Endothelial cell (in vitro differentiated cells): ENCODE data around the gene OAS3. TPM values are rescaled to one million over a fixed set of nuclear protein-coding genes. Genes with fewer than 3 reads are reported as not detected.

Source experiments
- DNase-seq: peaks from one replicate; pipeline ENCODE4 v3.0.0; 2021; ENCODE audit warnings: low spot score
- H3K27ac Mint-ChIP-seq: one replicate; pipeline ENCODE4 v1.8.0; 2021; ENCODE audit warnings: mixed read lengths, inconsistent platforms; ENCODE audit not compliant: unreplicated experiment
- H3K27me3 Mint-ChIP-seq: one replicate; pipeline ENCODE4 v1.8.0; 2021; ENCODE audit warnings: mild to moderate bottlenecking, moderate library complexity, mixed read lengths, inconsistent platforms; ENCODE audit not compliant: unreplicated experiment
- H3K36me3 Mint-ChIP-seq: one replicate; pipeline ENCODE4 v1.8.0; 2021; ENCODE audit warnings: mild to moderate bottlenecking, low read depth, mixed read lengths, inconsistent platforms; ENCODE audit not compliant: unreplicated experiment
- H3K4me1 Mint-ChIP-seq: one replicate; pipeline ENCODE4 v1.8.0; 2021; ENCODE audit warnings: mild to moderate bottlenecking, mixed read lengths, inconsistent platforms; ENCODE audit not compliant: unreplicated experiment
- H3K4me3 Mint-ChIP-seq: one replicate; pipeline ENCODE4 v1.8.0; 2021; ENCODE audit warnings: mild to moderate bottlenecking, mixed read lengths, inconsistent platforms; ENCODE audit not compliant: unreplicated experiment
- H3K9me3 Mint-ChIP-seq: one replicate; pipeline ENCODE4 v1.8.0; 2021; ENCODE audit warnings: mixed read lengths, inconsistent platforms; ENCODE audit not compliant: unreplicated experiment
- total RNA-seq: library from RNA; stranded (reverse); fragmentation: NEBNext Ultra II Directional; extraction: Animal tissue kit (Norgen Biotek cat#: 25700); gene quantifications from one replicate; pipeline ENCODE4 v1.2.1, GENCODE V29; 2021; ENCODE audit not compliant: unreplicated experiment
- TF ChIP-seq, protein P1 (sequence below): fragments of 200-600 bp; sonication (generic); IDR thresholded peaks from one replicate; pipeline ENCODE4 v1.5.0; 2021; ENCODE audit warnings: antibody characterized with exemption; ENCODE audit not compliant: unreplicated experiment

The OAS3 gene
- total RNA-seq, 1 donor from 2014 or later, result 2.2 TPM

DNA sequence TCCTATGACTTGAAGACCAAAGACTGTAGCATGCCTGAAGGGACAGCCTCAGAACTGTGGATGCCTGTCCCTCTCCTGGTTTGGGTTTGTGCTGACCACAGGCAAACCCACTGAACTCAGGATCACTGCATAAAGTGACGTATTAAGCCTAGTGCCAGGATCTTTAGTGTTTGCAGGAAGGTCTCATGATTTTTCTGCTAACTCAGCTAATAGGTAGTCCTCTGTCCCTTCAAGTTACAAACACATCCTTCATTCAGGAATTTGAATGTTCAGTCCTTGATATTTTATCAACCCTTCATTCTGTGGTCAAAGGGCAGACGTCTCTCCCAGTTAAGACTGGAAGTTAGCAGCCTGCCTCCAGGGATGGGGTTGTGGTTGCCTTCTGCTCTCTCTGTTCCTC is 10.3 kb upstream of the OAS3 start:
- no peaks in the 10 kb centered on the region for H3K27me3 Mint-ChIP-seq
- no peak overlapping the region for H3K27ac Mint-ChIP-seq
- no peaks in the 10 kb centered on the region for H3K36me3 Mint-ChIP-seq
- H3K9me3 Mint-ChIP-seq, result no peaks in the 10 kb centered on the region
- no peaks in the 10 kb centered on the region for H3K4me1 Mint-ChIP-seq
- H3K4me3 Mint-ChIP-seq, result no peak overlapping the region
- no peak for DNase-seq
- TF ChIP-seq, protein P1, sequence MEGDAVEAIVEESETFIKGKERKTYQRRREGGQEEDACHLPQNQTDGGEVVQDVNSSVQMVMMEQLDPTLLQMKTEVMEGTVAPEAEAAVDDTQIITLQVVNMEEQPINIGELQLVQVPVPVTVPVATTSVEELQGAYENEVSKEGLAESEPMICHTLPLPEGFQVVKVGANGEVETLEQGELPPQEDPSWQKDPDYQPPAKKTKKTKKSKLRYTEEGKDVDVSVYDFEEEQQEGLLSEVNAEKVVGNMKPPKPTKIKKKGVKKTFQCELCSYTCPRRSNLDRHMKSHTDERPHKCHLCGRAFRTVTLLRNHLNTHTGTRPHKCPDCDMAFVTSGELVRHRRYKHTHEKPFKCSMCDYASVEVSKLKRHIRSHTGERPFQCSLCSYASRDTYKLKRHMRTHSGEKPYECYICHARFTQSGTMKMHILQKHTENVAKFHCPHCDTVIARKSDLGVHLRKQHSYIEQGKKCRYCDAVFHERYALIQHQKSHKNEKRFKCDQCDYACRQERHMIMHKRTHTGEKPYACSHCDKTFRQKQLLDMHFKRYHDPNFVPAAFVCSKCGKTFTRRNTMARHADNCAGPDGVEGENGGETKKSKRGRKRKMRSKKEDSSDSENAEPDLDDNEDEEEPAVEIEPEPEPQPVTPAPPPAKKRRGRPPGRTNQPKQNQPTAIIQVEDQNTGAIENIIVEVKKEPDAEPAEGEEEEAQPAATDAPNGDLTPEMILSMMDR, result no peak

DNA sequence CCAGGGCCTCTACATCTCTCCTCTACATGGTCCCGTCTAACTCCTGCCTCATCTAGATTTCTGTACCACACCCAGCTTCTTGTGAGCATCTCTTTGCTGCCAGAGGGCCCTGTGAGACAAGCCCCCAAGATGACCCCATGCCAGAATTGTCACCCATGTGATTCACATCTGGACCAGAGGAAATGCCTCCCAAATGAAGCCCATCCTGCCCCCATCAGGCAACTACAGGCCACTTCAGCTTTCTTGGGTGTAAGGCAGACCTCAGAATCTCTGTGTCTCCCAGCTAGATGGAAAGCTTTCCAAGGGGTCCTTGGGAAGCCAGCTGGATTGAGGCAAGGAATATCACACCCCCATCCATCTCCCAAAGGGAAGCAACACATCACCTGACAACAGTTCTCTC is 9.3 kb upstream of the OAS3 start:
- no peak for DNase-seq
- H3K9me3 Mint-ChIP-seq, result no peaks in the 10 kb centered on the region
- no peaks in the 10 kb centered on the region for H3K36me3 Mint-ChIP-seq
- no peaks in the 10 kb centered on the region for H3K4me1 Mint-ChIP-seq
- H3K27me3 Mint-ChIP-seq, result no peaks in the 10 kb centered on the region
- TF ChIP-seq, protein P1, result no peak
- H3K4me3 Mint-ChIP-seq, result no peak overlapping the region
- no peak overlapping the region for H3K27ac Mint-ChIP-seq

DNA sequence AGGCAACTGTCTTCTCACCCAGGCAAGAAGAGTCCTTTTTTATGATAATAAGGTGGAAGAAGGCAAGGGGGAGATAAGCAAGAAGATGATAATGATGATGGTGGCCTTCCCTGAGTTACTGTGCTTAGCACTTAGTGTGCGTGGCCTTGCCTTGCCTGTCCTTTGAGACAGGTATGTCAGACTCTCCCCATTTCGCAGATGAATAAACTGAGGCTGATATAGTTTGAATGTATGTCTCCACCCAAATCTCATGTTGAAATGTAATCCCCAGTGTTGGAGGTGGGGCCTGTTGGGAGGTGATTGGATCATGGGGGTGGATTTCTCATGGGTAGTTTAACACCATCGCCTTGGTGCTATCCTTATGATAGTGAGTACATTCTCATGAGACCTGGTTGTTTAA is 8.6 kb upstream of the OAS3 start:
- H3K4me3 Mint-ChIP-seq, result no peak overlapping the region
- H3K4me1 Mint-ChIP-seq, result no peaks in the 10 kb centered on the region
- TF ChIP-seq, protein P1, result no peak
- H3K27me3 Mint-ChIP-seq, result no peaks in the 10 kb centered on the region
- no peak overlapping the region for H3K27ac Mint-ChIP-seq
- no peaks in the 10 kb centered on the region for H3K36me3 Mint-ChIP-seq
- DNase-seq, result no peak
- no peaks in the 10 kb centered on the region for H3K9me3 Mint-ChIP-seq

DNA sequence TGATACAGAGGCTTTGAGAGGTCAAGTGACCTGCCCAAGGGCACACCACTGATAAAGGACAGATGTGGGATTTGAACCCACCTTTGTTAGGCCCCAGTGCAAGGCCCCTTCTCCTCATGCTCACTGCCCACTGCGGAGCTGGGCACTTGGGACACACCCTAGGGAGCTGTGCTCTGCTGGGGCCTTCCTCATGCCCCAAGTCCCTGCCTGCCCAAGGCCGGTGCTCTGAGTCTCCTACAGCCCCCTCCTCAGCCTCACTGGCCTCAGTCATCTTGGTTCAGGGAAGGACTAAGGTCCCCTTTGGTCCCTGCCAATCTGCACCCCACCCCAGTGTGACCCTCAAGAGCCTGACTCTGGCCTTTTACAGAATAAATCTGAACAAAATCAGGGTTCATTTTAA is 7.9 kb upstream of the OAS3 start:
- Mint-ChIP-seq H3K36me3 (no peaks in the 10 kb centered on the region), H3K27me3 (no peaks in the 10 kb centered on the region), H3K27ac (no peak overlapping the region), H3K9me3 (no peaks in the 10 kb centered on the region), H3K4me3 (no peak overlapping the region), H3K4me1 (no peaks in the 10 kb centered on the region)
- no peak for DNase-seq
- TF ChIP-seq, protein P1, result no peak

DNA sequence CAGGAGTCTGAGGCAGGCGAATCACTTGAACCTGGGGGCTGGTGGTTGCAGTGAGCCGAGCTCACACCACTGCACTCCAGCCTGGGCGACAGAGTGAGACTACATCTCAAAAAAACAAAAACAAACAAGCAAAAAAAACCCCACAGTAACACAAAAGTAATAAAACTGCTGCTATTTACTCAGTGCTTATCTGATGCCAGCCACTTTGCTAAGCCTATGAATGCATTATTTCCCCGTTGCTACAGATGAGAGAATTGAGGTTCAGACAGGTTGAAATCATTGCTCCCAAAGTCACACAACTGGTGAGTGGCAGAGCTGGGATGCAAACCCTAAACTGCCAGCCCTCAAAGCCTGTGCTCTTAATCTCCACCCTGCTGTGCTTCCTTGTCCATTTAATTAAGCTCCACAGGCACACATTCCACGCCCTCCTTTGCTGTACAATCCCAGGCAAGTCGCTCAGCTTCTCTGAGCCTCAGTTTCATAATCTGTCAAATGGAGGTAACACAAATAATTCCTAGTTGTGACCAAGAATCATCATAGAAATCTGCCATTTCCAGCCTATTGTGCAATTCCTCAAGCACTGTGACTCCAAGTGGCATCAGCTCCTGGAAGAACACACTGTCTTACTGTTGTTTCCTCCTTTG is 5.7 kb upstream of the OAS3 start:
- no peak for DNase-seq
- Mint-ChIP-seq H3K4me3 (no peak overlapping the region), H3K27me3 (no peaks in the 10 kb centered on the region), H3K4me1 (no peaks in the 10 kb centered on the region), H3K27ac (no peak overlapping the region), H3K36me3 (no peaks in the 10 kb centered on the region), H3K9me3 (no peaks in the 10 kb centered on the region)
- TF ChIP-seq, protein P1, result no peak
